Stomach (tissue), 9 donors: ENCODE measurements around the gene PIEZO2. TPM values are rescaled to one million over a fixed set of nuclear protein-coding genes. Genes with fewer than 3 reads are reported as not detected.

ENCODE experiments used
- DNase-seq, 2 donors: peaks; one replicate each; pipeline versions ENCODE4 v3.0.0 to v3.0.0-alpha.2; 2013 to 2019
- H3K27ac ChIP-seq, 5 donors: fragments of 200-600 bp in 4 of 5; sonication (generic) in 4 of 5; one replicate each; pipeline ENCODE4 v1.5.1; 2013 to 2019; ENCODE audit warnings: mild to moderate bottlenecking in 1 of 5, moderate library complexity in 1 of 5
- H3K27me3 ChIP-seq, 3 donors: fragments of 200-600 bp; sonication (generic); one replicate each; pipeline ENCODE4 v1.5.1; 2017 to 2019; ENCODE audit warnings: mixed run types in 1 of 3
- H3K36me3 ChIP-seq, 4 donors: fragments of 200-600 bp; sonication (generic); 1 replicate in 3 of 4; 2 replicates in 1 of 4; pipeline ENCODE4 v1.5.1; 2016 to 2019
- H3K4me1 ChIP-seq, 4 donors: fragments of 200-600 bp; sonication (generic); one replicate each; pipeline ENCODE4 v1.5.1; 2016 to 2019
- H3K4me3 ChIP-seq, 4 donors: fragments of 200-600 bp; sonication (generic) in 3 of 4; one replicate each; pipeline ENCODE4 v1.5.1; 2016 to 2019; ENCODE audit warnings: mild to moderate bottlenecking in 1 of 4
- H3K9me3 ChIP-seq, 4 donors: fragments of 200-600 bp; sonication (generic); one replicate each; pipeline ENCODE4 v1.5.1; 2016 to 2019
- EP300 ChIP-seq: sonication (generic); formaldehyde crosslinking; IDR thresholded peaks from one replicate; pipeline ENCODE4 v1.6.1; 2017; ENCODE audit warnings: antibody characterized with exemption
- POLR2A ChIP-seq, 4 donors: fragments of 450-650 bp; IDR thresholded peaks; one replicate each; pipeline ENCODE4 v1.6.1; 2016; ENCODE audit warnings: antibody characterized with exemption in 4 of 4, control low read depth in 2 of 4, mild to moderate bottlenecking in 1 of 4, moderate library complexity in 1 of 4
- POLR2AphosphoS5 ChIP-seq, 3 donors: sonication (generic); formaldehyde crosslinking; IDR thresholded peaks; one replicate each; pipeline ENCODE4 v1.6.1; 2016; ENCODE audit warnings: antibody characterized with exemption in 3 of 3
- WGBS, 5 donors: extraction: QIAGEN DNeasy Blood & Tissue Kit in 3 of 5; methylation state at CpG; one replicate each; pipeline versions ENCODE4 v1.1.5 to v1.1.7; 2013 to 2018; 5-methylcytosine and 5-hydroxymethylcytosine counted together
- intact Hi-C: fragments of 100-400 bp; cut with DNase I; formaldehyde crosslinking; loops from one replicate; pipeline ENCODE4 v1.15.1; 2023; ENCODE audit warnings: low total_unique reads
- polyA plus RNA-seq, 3 donors: library from polyadenylated mRNA; stranded (reverse); fragments of 200-250 nt; gene quantifications; one replicate each; pipeline ENCODE4 v1.2.3, GENCODE V29; 2013
- total RNA-seq, 5 donors: library from RNA; depleted of rRNA; stranded (reverse); fragments of >200 nt; gene quantifications; one replicate each; pipeline versions ENCODE4 v1.1.0 to v1.2.3, GENCODE V29; 2014 to 2016
- TF ChIP-seq, protein P1 (sequence below), 7 experiments: fragments of 450-650 bp in 4 of 7; fragments of 200-600 bp in 3 of 7; sonication (generic) in 3 of 7; IDR thresholded peaks; one replicate each; pipeline ENCODE4 v1.5.1; 2016 to 2019; ENCODE audit warnings: antibody characterized with exemption in 7 of 7, control low read depth in 2 of 7, mild to moderate bottlenecking in 1 of 7
- donor health status: healthy with polysubstance abuse.
- donor health status: Bipolar disorder and iron deficiency.
- donor health status: healthy.

Gene PIEZO2
- total and polyA plus RNA-seq, 8 donors = 0.30 to 45.3 (median 2.5) TPM

DNA sequence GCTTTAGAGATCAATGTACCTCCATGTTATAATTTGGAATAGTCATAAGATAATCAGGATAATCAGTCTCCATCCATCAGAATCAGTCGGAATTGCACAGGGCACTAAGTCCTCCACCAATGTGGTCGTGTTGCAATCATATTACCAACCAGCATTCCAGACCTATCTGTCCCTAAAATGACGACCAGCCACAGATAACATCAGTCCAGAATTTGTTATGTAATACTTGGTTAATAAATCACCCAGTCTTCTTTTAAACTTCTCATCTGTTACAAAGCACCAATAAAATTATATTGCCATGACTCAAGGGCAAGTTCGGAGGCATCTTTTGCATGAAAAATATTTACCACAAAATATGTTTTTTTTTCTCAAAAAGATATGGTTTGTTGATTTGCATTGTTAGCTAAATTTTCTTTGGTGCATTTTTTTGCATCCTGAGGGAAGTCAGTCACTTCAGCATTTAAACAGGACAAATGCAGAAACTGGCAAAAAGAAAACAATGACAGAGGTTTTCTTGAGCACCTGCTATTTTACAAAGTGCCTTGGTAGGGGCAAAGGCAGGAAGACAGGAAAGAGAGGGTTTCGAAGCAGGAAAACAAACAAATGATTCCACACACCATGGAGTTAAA is 29.3 kb downstream of the PIEZO2 start:
- intact Hi-C loops = no loop called here
- no peaks in the 10 kb centered on the region for H3K36me3 ChIP-seq
- H3K9me3 ChIP-seq = no peaks in the 10 kb centered on the region
- H3K27ac ChIP-seq = no peak overlapping the region
- H3K27me3 ChIP-seq = no peaks in the 10 kb centered on the region
- DNase-seq = no peak
- H3K4me3 ChIP-seq = no peak overlapping the region
- TF ChIP-seq EP300 (no peak), POLR2AphosphoS5 (IDR thresholded peaks at IDR 0.05) (no peak), POLR2A (IDR thresholded peaks at IDR 0.05) (no peak)
- TF ChIP-seq, protein P1, sequence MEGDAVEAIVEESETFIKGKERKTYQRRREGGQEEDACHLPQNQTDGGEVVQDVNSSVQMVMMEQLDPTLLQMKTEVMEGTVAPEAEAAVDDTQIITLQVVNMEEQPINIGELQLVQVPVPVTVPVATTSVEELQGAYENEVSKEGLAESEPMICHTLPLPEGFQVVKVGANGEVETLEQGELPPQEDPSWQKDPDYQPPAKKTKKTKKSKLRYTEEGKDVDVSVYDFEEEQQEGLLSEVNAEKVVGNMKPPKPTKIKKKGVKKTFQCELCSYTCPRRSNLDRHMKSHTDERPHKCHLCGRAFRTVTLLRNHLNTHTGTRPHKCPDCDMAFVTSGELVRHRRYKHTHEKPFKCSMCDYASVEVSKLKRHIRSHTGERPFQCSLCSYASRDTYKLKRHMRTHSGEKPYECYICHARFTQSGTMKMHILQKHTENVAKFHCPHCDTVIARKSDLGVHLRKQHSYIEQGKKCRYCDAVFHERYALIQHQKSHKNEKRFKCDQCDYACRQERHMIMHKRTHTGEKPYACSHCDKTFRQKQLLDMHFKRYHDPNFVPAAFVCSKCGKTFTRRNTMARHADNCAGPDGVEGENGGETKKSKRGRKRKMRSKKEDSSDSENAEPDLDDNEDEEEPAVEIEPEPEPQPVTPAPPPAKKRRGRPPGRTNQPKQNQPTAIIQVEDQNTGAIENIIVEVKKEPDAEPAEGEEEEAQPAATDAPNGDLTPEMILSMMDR (IDR thresholded peaks at IDR 0.05) = no peak
- 44 to 56% (median 51%) methylated on average over 5 of the region's 5 CpGs for WGBS, 5 donors
- H3K4me1 ChIP-seq = no peaks in the 10 kb centered on the region

DNA sequence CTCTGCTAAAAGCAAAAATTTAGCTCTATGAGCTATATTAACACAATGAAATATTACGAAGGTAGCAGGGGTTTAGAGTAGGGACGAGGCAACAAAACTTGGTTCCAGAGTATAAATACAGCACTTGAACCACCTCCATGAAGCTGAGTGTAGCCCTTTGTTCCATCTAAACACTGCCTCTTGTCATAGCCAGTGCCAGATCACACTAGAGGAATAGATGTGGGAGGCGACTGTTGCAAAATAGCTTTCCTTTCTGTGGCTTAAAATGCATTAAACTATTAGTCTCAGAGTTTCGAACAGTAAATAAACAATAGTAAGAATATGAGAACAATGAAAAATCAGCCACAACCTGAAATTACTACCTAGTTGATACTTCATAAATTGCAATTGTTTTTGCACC is 29.8 kb downstream of the PIEZO2 start:
- TF ChIP-seq, protein P1 (IDR thresholded peaks at IDR 0.05) = no peak
- no peak for TF ChIP-seq POLR2A (IDR thresholded peaks at IDR 0.05)
- TF ChIP-seq EP300 = no peak
- TF ChIP-seq POLR2AphosphoS5 (IDR thresholded peaks at IDR 0.05) = no peak
- WGBS, 5 donors = 62 to 85% (median 77%) methylated on average over 4 of the region's 4 CpGs
- DNase-seq = no peak
- Histone ChIP-seq H3K4me3 (no peak overlapping the region), H3K36me3 (no peaks in the 10 kb centered on the region), H3K9me3 (no peaks in the 10 kb centered on the region), H3K27ac (no peak overlapping the region), H3K4me1 (no peaks in the 10 kb centered on the region), H3K27me3 (no peaks in the 10 kb centered on the region)
- intact Hi-C loops = no loop called here

DNA sequence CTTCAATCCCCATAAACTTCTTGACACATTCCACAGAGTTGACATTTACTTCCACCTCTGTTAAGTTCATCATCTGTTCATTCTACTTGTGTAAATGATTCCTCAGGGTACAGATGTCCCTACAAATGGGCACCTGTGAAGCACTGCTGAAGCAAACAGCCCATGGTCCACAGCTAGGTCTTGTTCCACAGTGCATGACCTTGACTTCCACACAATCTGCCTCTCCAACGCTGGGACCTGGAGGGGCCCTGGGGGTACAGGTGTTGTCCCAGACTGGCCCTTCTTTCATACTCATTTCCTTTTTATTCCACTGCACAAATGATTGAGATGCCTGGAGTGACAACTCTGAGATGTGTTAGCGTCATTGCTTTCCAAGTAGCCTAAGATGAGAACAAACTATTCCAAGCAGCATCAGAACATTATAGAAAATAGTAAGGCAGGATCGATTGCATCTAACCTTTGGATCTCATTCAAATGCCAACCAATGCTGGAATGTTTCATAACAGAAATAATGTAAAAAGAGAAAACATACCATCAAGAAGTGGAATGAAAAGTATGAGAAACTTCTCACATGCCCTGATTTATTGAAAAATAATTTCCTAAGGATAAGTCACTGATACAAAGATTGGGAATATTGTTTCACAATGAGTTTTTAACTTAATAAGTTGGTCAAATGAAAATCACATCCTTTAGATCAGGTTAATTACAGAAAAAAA is 31.2 kb downstream of the PIEZO2 start:
- TF ChIP-seq, protein P1 (IDR thresholded peaks at IDR 0.05) = no peak
- TF ChIP-seq POLR2AphosphoS5 (IDR thresholded peaks at IDR 0.05) = no peak
- TF ChIP-seq EP300 = no peak
- no peak for TF ChIP-seq POLR2A (IDR thresholded peaks at IDR 0.05)
- no peak overlapping the region for H3K27ac ChIP-seq
- no peaks in the 10 kb centered on the region for H3K4me1 ChIP-seq
- WGBS, 5 donors = 55 to 86% (median 70%) methylated on average over 3 of the region's 3 CpGs
- H3K9me3 ChIP-seq = no peaks in the 10 kb centered on the region
- no peak overlapping the region for H3K4me3 ChIP-seq
- H3K36me3 ChIP-seq = no peaks in the 10 kb centered on the region
- no peaks in the 10 kb centered on the region for H3K27me3 ChIP-seq
- intact Hi-C loops = no loop called here
- no peak for DNase-seq

DNA sequence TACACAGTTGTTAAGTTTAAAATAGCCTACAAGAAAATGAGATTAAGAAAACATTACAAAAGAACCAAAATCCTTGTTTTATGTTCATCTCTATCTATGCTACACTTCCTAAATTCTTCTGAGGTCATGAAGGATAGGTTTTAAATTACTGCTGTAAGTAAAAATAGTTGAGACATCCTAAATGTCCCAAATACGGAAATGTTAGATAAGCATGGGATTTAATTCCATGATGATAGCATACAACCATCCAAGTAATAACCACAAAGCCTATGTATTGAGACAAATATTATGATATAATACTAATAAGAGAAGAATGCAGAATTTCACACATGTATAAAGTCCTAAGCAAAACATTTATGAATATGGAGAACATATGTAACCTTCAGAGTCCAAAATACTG is 34.1 kb downstream of the PIEZO2 start:
- 65 to 90% (median 83%) methylated on average over 1 of the region's 1 CpG for WGBS, 5 donors
- Histone ChIP-seq H3K27me3 (no peaks in the 10 kb centered on the region), H3K27ac (no peak overlapping the region), H3K9me3 (no peaks in the 10 kb centered on the region), H3K4me1 (no peaks in the 10 kb centered on the region), H3K4me3 (no peak overlapping the region), H3K36me3 (no peaks in the 10 kb centered on the region)
- DNase-seq = no peak
- TF ChIP-seq, protein P1 (IDR thresholded peaks at IDR 0.05) = no peak
- no peak for TF ChIP-seq POLR2AphosphoS5 (IDR thresholded peaks at IDR 0.05)
- TF ChIP-seq EP300 = no peak
- no peak for TF ChIP-seq POLR2A (IDR thresholded peaks at IDR 0.05)
- intact Hi-C loops = no loop called here
